A549 treated with Mapracorat at 1 μM for 4 hours (cell line): Measurements from ENCODE around the gene DSG3. TPM values are rescaled to one million over a fixed set of nuclear protein-coding genes. Genes with fewer than 3 reads are reported as not detected.

Source experiments
- total RNA-seq: library from RNA; stranded (reverse); fragments of 200-300 nt; extraction: Qiagen RNA extraction; gene quantifications from 5 replicates; pipeline ENCODE4 v1.2.3, GENCODE V29; 2022

Gene DSG3, protein sequence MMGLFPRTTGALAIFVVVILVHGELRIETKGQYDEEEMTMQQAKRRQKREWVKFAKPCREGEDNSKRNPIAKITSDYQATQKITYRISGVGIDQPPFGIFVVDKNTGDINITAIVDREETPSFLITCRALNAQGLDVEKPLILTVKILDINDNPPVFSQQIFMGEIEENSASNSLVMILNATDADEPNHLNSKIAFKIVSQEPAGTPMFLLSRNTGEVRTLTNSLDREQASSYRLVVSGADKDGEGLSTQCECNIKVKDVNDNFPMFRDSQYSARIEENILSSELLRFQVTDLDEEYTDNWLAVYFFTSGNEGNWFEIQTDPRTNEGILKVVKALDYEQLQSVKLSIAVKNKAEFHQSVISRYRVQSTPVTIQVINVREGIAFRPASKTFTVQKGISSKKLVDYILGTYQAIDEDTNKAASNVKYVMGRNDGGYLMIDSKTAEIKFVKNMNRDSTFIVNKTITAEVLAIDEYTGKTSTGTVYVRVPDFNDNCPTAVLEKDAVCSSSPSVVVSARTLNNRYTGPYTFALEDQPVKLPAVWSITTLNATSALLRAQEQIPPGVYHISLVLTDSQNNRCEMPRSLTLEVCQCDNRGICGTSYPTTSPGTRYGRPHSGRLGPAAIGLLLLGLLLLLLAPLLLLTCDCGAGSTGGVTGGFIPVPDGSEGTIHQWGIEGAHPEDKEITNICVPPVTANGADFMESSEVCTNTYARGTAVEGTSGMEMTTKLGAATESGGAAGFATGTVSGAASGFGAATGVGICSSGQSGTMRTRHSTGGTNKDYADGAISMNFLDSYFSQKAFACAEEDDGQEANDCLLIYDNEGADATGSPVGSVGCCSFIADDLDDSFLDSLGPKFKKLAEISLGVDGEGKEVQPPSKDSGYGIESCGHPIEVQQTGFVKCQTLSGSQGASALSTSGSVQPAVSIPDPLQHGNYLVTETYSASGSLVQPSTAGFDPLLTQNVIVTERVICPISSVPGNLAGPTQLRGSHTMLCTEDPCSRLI
- total RNA-seq, result 0.03 to 0.04 TPM in 2 of 5 replicates, not detected in the others

GRCh38 chr18:31447530-31448191 is at the start of gene DSG3:
Gene DSG3, plus strand, starts transcription at chr18:31447741. Its CDS starts 137 bp downstream, at chr18:31447878.

DNA sequence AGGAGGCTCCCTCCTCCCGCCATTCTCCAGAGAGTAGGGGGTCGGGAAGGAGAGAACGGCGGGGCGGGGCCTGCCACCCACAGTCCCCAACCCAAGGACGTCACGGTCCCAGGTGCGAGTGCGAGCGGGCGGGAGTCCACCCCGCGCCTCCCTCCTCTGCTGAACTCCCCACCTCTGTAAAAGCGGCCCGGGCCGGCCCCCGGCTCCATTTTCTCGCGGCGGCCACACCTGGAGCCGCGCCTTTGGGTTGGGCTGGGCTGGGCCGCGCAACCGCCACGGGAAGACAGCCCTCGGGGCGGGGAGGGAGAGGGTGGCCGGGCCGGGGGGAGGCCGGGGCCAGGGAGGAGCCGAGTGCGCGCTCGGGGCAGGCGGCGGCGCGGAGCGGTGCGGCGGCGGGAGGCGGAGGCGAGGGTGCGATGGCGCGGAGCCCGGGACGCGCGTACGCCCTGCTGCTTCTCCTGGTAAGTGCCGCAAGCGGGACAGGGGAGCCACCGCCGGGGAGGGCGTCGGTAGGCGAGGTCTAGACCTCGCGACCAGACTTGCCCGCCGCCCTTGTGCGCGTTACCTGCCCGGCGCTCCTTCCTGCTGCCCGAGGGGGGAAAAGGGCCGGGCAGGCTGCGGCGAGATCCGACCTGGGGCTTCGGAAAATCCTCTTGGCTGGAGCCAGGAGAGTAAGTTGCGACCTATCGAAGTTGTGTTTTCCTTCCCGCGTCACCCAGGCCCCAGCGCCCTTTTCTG is 50.5 kb downstream of the DSG3 start, which contains the start of gene DSG2:
TSS of gene DSG2 (plus strand) at position 342 of the 738 bp plus-strand sequence. CDS start at position 417, 75 bp downstream.

Other genes starting within 250 kb of the DSG3 start
- not detected in 5 replicates for gene DSG1, start 129.6 kb upstream of the DSG3 start, total RNA-seq
- gene DSG4, start 71.0 kb upstream of the DSG3 start, total RNA-seq, result not detected in 5 replicates
- gene DSG2, start 50.4 kb downstream of the DSG3 start, total RNA-seq, result 44.3 to 68.1 TPM (median 62.4 TPM) in 5 replicates
- 0.28 TPM in 1 of 5 replicates, not detected in the others for gene TTR, start 144.1 kb downstream of the DSG3 start, total RNA-seq
- gene B4GALT6, start 236.8 kb downstream of the DSG3 start, total RNA-seq, result 4.4 to 6.6 TPM (median 5.7 TPM) in 5 replicates